Keratinocyte (primary cell): ENCODE measurements around the gene SETD1B.

Experiments
- CTCF ChIP-seq, 3 experiments: IDR thresholded peaks in 1 of 3; conservative IDR thresholded peaks in 1 of 3; optimal IDR thresholded peaks in 1 of 3; 2 replicates in 2 of 3; 3 replicates in 1 of 3; pipeline versions ENCODE3 to v1.5.1; 2011; ENCODE audit warnings: low read length in 3 of 3, mild to moderate bottlenecking in 3 of 3, moderate library complexity in 2 of 3, control low read depth in 1 of 3, inconsistent platforms in 1 of 3; ENCODE audit not compliant: insufficient read depth in 2 of 3; ENCODE audit errors: extremely low read depth in 1 of 3
- EZH2 ChIP-seq: IDR thresholded peaks from one replicate; pipeline ENCODE4 v1.6.1; 2012; ENCODE audit warnings: inconsistent platforms, mild to moderate bottlenecking, low read length, moderate library complexity

DNA sequence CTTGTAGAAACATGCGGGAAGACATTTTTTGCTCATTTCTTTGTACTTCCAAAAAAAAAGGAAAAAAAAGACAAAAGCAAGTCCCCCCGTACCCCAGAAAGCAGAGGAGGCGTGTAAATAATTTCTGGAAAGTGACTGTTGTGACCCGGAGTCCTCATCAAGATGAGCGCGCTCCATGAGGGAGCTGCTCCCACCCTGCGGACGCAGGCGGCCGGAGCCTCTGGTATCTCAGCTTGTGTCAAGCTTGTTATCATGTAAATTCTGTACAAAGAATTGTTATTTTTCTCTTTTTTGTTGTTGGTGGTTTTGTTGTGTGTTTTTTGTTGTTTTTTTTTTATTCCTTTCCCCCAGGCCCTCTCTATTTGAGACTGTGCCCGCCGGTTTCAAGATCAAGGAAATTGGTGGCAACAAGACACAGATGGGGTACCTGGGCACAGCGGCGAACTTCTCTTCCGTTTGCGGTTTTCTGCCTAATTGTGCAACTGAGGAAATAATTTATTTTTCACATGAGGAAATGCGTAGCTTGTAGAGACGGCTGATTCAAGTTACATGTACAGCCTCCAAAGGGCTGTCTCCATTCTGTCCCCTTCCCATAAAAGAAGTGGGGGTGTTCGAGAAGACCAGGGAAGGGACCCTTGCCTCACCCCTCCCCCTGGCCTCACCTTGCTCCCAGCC is 27.9 kb downstream of the SETD1B start:
- TF ChIP-seq CTCF (optimal IDR thresholded peaks at IDR 0.05 in 1 of 3, IDR thresholded peaks at IDR 0.05 in 1 of 3, conservative IDR thresholded peaks at IDR 0.05 in 1 of 3; ENCODE audit: extremely low read depth in 1 of 3, insufficient read depth in 2 of 3, low read length in 3 of 3): no peak
- TF ChIP-seq EZH2: no peak
